ENCODE measurements around the gene SNCAIP.

- TF ChIP-seq CTCF (conservative IDR thresholded peaks at IDR 0.05; ENCODE audit: low read depth, low read length) = no peak
- no peak for TF ChIP-seq POLR2A (IDR thresholded peaks at IDR 0.05; ENCODE audit: low read depth, low read length)
- no peak for TF ChIP-seq RAD21 (IDR thresholded peaks at IDR 0.05; ENCODE audit: low read length)
- TF ChIP-seq MXI1 (IDR thresholded peaks at IDR 0.05; ENCODE audit: borderline replicate concordance, low read depth, low read length) = no peak
- no peak for TF ChIP-seq SMC3 (IDR thresholded peaks at IDR 0.05; ENCODE audit: low read depth, low read length)
Observed at GRCh38 chr5:122394284-122394930, 82.4 kb downstream of the SNCAIP start.

Measured in IMR-90 (cell line).